T1000 (cell line): Measurements from ENCODE around the gene ENOX1.

Experiments used
- DNase-seq: peaks from one replicate; lab custom pipeline; 2025; ENCODE audit warnings: mixed read lengths; lab: John Stamatoyannopoulos, UW

The ENOX1 gene

DNA sequence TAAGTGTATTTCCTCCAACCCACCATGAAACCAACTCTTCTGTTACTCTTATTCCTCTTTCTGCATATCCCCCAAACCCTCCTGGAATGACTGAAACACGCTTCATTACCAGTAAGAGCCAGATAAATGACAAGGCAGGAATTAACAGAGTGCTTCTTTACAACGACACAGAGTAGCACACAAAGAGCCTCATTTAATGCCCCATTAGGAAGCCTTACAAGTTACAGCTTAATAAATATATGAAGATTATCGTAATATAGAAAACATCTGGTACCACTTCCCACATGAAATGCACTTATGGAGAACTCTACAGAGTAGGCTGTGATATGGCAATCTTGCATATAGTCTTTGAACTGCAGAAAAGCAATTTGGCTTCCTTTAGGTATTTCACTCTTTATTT lies 116.8 kb downstream of the ENOX1 start:
- no peak for DNase-seq

DNA sequence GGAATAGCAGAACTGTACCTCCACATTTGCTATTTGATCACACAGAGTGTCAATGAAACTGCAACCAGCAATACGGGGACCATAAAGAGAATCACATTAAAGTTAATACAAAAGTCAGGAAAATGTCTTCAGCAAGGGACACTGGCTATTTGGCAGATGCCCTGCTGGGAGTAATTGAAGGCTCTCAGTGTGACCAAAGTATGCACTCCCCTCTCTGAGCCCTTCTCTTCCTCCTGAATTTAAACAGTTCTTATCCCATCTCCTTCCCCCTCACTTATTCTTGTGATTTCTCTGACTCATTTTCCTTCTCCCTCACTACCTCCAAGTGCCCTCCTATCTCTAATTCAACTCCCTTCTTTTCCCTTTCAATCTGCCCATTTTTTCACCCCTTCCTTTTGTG lies 117.7 kb downstream of the ENOX1 start:
- DNase-seq: no peak

- DNase-seq: no peak
Observed at GRCh38 chr13:43666403-43666802, 120.4 kb downstream of the ENOX1 start.

DNA sequence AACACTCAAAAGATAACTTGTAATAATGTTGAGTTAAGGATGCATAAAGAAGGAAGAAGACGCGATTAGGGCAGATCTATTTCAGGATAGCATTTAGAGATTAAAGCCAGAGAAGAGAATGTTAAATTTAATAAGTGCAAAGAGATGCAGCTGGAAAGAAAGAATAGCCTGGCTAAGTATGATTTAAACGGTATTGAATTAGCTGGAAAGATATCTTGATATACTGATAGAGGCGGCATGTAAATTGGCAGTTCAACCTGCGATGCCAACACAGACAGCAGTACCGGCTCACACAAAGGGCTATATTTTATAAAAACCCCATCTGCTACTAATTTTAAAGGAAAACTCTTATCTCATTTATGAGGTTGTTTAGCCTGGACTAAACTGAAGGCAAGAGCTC lies 121.4 kb downstream of the ENOX1 start:
- DNase-seq: no peak

- peak; percentile 31 for DNase-seq
Observed at GRCh38 chr13:43664700-43665191, 122.0 kb downstream of the ENOX1 start.

DNA sequence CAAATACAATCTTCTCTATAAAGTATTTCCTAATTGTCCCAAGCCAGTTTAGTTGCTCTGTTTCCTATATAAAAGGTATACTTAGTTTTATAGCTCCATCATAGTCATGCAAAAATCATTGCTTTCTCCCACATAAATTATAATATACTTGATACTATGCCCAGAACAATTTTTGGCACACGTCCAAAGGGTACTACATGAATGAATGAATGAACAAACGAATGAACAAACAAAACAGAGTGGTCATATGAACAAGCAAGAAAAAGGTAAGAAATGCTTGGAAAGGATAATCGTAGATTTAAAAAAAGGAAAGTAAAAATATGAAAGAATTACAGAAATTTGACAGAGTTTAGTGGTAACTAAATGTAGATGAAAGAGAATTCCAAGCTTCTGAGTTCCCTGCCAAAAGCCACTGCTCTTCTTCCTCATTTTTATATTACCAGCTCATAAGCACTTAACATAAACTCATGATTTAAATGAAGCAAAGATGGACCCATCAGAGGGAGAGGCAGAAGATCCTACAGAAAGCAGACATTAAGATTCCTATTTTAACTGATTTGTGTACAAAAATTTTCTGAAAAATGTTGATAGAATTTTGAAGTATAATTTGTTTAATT lies 123.2 kb downstream of the ENOX1 start:
- DNase-seq: no peak

DNA sequence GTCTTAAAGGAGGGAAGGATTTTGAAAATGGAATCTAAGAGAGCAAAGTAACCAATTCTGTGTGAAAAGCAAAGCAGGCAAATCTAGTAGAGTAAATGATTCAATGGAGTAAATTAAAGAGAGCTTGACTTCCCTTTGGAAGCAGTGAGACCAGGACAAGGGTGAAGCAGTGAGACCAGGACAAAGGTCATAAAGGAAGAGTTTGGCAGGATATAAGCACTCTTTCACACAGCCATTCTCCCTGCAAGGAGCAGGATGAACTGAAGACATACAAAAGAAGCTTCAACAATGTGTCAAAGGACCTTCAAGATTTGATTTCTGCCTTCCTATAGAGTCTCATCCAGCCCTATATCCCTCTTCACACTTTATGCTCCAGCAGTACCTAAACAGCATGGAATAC lies 123.8 kb downstream of the ENOX1 start:
- no peak for DNase-seq

GRCh38 chr13:43661161-43661830 lies 125.5 kb downstream of the ENOX1 start:
- DNase-seq: no peak

DNA sequence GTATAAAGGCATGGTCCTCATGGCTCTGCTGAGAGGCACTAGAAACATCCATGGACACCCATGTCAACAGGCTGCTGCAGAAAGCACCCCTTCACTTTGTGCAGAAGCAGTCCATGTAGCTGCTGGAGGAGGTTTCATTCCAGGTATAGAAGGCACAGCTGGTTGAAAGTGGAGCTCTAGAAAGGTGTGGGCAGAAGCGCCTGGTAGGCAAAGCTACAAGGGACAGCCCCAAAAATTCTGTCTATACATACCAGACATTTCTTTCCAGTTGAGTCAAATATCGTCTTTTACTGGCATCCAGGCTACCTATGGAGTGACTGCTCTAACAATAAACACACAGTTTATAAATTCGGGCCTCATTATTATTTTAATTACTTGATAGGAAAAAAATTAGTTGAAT lies 129.3 kb downstream of the ENOX1 start:
- DNase-seq: no peak

GRCh38 chr13:43653980-43654379 lies 132.8 kb downstream of the ENOX1 start:
- DNase-seq: no peak

DNA sequence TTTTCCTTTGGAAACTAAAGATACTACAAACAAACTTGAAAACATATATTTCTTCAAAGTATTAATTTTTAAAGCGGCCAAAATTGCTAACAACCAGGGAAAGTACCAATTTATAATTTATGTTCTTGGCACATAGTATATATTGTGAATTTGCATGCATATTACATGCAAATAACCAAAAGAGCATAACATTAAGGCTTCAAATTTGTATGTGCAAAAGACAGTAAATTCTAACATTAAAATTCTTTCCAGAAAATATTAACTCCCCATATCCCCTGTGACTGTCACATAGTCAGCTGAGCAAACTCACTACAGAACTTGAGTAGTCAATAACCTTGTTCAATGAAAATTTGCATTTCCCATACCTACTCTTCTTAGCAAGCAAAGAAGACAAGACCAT lies 133.4 kb downstream of the ENOX1 start:
- DNase-seq: no peak

DNA sequence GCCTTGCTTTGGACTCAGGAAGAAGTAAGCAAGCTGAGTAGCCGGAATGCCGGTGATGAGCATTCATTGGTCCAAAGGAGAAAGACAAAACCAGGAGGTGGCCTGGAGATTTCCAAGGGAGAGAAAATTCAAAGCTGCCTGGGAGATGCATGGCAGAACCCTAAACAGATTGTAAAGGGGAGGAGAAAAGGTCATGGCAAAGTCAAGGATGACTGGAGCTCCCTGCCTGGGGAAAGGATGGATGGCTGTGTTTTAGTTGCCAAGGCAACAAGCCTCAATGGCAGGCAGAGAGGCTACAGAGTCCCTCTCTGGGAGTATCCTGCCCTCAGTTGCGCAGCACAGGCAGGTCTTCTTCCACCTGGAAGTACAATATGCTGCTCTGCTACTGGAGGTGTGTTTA lies 134.0 kb downstream of the ENOX1 start:
- no peak for DNase-seq

- no peak for DNase-seq
Observed at GRCh38 chr13:43650882-43651281, 135.9 kb downstream of the ENOX1 start.

DNA sequence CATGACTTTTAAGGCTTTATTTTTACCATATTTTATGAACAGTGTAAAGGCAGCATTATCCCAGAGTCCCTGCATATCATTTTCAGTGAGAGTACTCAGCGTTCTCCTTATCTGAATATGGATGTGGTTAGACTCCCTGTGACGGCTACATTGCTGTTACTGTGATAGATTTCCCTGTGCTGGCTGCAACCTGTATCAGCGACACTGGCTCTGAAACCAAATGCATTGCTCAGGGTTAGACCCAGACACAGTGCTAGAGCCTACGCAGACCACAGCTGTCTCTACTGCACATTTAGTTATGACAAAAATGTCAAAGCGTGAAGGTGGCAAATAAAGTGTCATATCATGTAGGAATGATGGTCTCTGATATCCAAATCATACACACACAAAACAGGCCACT lies 138.0 kb downstream of the ENOX1 start:
- no peak for DNase-seq

GRCh38 chr13:43647471-43647870 lies 139.3 kb downstream of the ENOX1 start:
- no peak for DNase-seq

- no peak for DNase-seq
Observed at GRCh38 chr13:43640476-43640875, 146.3 kb downstream of the ENOX1 start.

DNA sequence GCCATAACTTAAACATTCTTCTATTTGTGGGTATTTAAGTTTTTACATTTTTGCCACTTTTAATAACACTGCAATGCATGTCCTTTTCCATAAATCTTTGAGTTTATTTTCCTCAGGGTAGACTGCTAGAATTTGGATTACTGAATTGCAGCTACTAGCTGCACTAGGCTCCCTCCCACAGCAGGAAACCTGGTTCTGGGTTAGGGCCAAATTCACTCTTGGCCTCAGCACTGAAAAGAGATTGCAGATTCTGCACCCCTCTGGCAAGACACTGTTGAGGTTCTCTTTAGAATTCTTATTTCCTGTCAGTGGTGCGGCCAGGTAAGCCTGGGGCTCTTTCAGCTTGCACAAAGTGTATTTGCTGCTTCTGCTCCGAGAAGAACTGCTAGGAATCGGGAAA lies 155.7 kb downstream of the ENOX1 start:
- no peak for DNase-seq

DNA sequence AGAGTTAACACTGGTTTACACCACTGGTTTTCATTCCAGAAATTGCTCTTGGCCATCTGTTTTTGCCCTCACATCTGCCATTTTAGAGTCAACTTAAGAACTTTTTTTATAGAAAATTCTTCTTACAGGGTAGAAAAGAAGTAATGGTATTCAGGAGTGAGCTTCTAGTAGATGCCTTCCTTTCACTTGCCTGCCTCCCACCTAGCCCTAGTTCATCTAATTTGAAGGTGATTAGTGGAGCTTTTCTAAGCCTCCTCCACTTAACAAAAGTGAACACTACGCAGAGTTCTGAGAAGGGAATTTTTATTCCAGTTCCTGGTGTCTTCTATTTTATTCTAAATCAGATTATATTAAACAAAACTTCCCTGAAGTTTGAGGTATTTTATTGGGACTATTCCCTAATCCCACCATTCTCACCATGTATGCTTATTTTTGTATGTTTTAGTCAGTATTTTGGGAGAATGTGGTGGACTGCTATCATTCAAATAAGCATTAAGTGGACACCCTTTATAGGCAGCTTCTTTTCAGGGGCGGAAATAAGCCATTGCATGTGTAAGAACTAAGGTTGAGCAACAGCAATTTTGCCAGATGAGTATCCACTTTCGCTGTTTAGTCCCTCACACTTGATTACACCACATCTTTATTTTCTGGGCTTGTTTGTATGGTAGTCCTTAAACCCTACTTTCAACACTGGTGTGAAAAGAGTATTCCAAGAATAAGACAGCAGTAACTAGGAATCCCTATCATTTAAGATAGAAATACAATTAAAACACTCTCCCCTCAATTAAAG lies 156.9 kb downstream of the ENOX1 start:
- DNase-seq: no peak

DNA sequence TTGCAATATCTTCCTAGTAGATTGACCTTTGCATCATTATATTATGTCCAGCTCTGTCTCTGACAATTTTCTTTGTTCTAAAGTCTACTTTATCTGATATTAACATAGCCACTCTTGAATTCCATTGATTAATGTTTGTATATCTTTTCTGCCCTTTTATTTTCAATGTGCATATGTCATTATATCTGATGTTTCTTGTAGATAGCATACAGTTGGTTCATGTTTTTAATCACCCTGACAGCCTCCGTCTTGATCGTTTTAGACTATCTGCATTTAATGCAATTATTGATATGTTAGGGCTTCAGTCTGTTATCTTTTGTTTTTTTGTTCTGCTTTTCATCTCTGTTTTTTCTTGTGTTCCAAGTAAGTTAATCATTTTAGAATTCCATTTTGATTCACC lies 159.8 kb downstream of the ENOX1 start:
- DNase-seq: no peak

GRCh38 chr13:43614063-43614462 lies 172.7 kb downstream of the ENOX1 start:
- DNase-seq: no peak

- no peak for DNase-seq
Observed at GRCh38 chr13:43611281-43612273, 175.2 kb downstream of the ENOX1 start.
